NCI-H128 (cell line): ENCODE results near the gene SLC38A5.
A peak's percentile ranks its signal among the peaks of the same experiment; 100 is the strongest.
"Not testable (repeated sequence)": the region's sequence is repeated elsewhere in the genome, so short reads cannot be mapped to it uniquely, and the experiment has no call there.

Experiments
- DNase-seq: peaks from one replicate; lab custom pipeline; 2025; ENCODE audit not compliant: unreplicated experiment; lab: John Stamatoyannopoulos, UW

Gene SLC38A5

DNA sequence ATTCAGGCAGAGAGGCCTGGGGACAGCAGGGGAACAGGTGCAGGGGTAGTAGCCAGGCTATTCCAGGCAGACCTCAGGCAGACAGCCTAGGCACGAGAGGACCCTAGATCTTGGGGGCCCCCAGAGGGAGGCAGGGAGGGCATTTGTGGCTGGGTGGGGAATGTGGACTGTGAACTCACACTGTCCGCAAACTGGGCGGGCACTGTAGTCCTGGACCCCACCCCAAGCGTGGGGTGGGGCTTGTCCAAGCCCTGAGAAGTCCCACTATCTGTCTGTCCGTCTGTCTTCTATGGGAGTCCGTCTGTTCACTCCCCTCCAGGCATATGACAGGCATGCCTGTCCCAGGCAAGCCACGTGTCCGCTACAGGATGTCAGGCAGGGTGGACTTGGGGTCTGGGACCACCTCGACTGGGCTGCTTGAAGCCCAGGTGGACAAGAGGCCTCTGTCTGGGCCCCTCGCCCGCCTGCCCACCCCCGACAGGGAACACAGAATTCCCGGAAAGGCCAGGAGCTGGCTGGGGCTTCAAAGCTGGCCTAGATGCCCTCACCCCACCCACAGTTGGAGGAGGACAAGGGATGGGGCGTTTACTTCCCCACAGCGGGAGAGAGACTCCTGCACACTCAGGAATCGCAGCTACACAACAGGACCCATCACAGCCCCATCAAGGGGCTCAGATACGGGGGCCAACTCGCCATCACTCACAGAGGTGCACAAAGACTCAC, at the start of gene SLC38A5:
TSS of gene SLC38A5 (minus strand) at position 151 of the 723 bp plus-strand sequence. CDS start 2,336 bp downstream, outside the sequence.
- no peak for DNase-seq

DNA sequence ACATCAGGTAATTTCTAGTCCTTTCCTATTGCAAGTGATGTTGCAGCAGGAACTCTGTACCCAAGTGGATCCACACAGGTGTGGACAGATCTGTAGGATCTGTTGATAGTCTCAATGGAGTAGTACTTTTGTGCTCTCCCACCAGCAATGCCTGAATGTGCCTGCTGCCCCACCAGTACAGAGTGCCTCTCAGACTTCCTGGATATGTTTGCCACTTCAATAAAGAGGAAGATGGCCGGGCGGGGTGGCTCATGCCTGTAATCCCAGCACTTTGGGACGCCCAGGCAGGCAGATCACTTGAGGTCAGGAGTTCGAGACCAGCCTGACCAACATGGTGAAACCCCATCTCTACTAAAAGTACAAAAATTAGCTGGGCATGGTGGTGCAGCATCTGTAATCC, 49.4 kb upstream of the SLC38A5 start:
- DNase-seq: not testable (repeated sequence)

DNA sequence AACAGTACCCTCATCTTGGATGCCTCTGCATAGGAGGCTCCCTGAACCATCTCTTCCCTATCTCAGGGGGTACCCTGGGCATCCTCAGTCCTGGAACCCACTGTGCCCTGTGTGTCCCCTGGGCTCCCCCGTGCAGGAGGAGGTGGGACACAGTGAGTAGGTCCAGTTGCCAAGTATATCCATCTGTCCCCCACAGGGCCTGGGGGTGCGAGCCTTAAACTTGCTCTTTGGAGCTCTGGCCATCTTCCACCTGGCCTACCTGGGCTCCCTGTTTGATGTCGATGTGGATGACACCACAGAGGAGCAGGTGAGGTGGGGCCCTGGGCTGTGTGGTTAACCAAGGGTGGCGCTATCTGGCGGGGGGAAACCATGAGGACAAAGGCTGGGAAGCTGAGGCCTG, 46.9 kb upstream of the SLC38A5 start:
- no peak for DNase-seq

DNA sequence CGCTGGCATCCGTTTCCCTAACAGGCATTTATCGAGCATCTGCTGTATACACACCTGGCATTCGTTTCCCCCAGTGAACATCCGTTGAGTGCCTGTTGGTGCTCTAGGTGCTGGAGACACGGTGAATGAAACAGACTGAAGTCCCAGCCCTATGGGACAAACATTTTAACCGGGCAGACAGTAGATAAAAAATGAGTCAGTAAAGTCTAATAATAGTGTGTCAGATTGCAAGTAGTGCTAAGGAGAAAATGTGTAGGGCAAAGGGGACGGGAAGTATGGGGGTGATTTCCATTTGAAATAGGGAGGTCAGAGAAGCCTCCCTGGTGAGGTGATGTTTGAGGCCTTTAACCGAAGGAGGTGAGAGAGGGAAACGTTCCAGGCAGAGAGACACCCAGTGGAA, 46.2 kb upstream of the SLC38A5 start:
- DNase-seq: no peak

GRCh38 chrX:48515842-48516241, 45.8 kb upstream of the SLC38A5 start:
- no peak for DNase-seq

GRCh38 chrX:48514868-48515460, 44.9 kb upstream of the SLC38A5 start:
- no peak for DNase-seq

DNA sequence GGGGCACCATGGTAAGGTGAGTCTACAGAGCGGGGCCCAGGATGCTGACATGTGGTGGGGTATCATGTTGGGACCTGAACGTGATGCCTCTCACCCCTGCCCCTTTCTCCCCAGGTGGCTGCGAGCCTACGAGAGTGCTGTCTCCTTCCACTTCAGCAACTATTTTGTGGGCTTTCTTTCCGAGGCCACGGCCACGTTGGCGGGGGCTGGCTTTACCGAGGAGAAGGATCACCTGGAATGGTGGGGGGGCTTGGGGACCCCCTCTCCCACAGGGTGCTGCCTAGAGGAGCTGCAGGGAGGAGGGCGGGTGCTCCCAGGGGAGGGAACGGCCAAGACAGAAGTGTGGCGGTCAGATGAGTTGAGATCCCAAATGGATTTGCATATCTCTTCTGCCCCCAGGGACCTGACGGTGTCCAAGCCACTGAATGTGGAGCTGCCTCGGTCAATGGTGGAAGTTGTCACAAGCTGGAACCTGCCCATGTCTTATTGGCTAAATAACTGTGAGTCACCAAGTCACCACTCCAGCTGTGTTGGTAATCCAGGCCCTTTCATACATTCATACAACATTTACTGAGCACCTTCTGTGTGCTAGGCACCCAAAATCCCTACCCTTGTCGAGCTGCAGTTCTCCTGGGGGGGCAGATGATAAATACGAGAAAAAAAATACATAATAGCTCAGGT, 44.2 kb upstream of the SLC38A5 start:
- no peak for DNase-seq

DNA sequence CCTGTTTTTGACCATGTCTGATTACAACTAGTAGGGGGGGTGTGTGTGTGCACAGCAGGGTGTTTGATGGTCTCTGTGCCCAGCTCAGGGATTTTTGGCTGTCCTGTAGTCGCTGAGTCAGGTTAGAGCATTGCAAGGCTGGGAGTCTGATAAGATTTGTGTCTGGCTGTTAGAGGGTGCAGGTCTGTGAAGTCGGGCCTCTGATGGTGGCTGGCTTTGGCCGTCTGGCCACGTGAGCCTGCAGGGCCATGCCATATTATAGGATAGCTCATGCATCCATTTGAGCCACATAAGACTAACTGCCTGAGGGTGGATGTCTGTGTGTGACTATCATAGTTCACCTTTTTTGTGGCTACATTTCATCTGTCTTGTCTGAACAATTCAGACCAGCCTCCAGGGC, 43.6 kb upstream of the SLC38A5 start:
- DNase-seq: no peak

- DNase-seq: no peak
Observed at GRCh38 chrX:48512371-48512935, 42.4 kb upstream of the SLC38A5 start.

GRCh38 chrX:48511560-48511959, 41.5 kb upstream of the SLC38A5 start:
- DNase-seq: no peak

DNA sequence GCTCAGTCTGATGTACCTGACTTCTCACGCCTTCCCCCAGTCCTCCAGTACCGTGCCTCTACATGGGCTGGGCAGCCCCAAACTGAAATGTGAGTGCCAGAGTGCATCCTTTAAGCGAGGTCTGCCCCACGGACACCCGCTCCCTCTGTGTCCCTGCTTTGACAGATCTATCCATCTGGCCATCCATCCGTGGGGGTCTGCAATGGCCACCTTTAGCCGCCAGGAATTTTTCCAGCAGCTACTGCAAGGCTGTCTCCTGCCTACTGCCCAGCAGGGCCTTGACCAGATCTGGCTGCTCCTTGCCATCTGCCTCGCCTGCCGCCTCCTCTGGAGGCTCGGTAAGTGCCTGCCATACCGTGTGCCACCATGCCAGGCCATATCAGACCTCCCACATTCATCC, 39.6 kb upstream of the SLC38A5 start:
- no peak for DNase-seq

DNA sequence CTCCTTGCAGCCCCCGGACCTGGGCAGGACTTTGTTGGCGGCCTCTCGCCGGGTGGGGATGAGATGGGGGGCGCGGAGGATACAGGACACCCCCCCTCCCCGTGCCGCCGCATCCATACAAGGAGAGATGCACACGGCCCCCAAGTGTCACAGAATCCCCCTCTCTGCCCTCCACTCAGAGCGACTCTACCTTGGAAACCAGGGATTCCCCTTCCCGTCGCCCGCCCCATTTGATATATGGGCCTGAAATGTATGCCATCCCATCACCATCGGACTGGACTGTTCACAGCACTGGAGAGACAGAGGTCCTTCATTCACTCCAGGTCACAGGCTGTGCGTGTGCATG, 39.2 kb upstream of the SLC38A5 start:
- DNase-seq: no peak

DNA sequence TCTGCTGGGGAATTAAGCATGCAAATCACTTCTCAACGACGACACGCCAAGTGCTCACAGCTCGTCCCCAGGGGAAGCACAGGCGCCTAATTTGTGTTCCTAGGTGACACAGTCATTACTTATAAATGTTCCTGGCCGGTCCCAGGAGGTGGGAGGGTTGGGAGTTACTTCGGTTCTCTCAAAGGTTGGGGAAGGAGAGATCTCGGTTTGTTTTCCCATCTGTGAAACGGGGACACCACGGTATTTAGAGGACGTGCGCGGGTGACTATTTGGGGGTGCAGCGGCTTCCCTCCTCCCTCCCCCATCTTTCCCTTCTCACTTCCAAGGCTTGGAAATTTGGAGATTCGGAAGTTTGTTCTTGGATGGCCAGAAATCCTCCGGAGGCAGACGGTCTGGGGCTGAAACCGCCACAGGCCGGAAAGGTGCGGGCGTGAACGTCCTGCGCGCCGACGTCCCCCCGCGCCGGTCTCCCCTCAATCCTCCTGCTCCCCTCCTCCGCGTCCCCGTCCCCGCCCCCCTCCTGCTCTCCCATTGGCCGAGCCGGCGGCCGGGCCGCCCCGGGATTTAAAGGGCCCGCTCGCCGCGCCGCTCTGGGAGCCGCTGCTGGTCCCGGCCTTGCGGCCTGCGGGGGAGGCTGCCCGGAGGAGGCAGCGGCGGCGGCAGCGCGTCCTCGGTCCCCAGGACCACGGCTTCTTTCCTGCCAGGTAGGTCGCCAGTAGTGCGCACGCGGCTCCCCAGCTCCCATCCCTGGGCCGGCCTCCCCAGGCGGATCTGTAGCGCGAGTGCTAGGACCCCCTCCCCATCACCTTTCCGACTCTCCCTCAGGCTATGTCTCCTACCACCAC, 38.6 kb upstream of the SLC38A5 start, which contains the start of gene PORCN:
TSS of gene PORCN (plus strand) at position 593 of the 845 bp plus-strand sequence. CDS start 829 bp downstream, outside the sequence.
- peak; percentile 31 for DNase-seq

DNA sequence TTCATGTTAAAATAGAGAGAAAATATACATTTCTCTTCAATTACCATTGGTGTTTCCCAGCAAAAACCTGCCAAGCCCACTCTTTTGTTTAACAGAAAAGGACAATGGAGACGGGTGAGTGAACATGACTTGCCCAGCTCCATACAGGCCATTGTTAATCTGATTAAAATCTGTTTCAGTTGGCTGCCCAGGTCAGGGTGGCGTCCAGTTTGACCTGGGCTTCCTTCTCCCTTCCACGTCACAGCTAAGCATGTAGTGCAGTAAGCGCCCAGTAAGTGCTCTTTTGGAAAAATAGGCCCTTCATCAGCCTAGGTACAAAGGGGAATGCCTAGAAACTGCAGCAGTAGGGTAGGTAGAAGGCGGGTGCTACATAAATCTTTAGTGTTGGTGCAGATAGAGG, 37.2 kb upstream of the SLC38A5 start:
- no peak for DNase-seq

DNA sequence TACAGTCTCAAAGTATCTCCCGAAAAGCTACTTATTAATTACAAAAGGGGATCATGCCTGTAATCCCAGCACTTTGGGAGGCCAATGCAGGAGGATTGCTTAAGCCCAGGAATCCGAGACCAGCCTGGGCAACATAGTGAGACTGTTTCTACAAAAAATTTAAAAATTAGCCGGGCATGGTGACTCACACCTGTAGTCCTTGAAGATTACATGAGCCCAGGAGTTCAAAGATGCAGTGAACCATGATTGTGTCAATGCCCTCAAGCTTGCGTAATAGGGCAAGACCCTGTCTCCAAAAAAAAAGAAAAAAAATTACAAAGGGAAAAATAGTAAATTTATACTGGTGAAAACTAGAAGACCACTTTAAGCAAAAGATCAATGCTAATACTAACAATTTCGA, 35.4 kb upstream of the SLC38A5 start:
- DNase-seq: no peak

DNA sequence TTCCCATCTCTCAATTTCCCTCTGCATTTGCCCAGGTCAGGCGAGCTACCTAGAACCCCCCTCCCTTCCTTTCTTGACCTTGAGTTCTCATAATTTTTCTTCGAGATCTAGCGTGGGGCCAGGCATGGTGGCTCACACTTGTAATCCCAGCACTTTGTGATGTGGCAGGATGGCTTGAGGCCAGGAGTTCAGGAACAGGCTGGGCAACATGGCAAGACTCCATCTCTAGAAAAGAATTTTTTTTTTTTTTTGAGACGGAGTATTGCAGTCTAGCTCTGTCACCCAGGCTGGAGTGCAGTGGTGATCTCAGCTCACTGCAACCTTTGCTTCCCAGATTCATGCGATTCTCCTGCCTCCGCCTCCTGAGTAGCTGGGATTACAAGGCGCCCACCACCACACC, 34.2 kb upstream of the SLC38A5 start:
- DNase-seq: no peak

DNA sequence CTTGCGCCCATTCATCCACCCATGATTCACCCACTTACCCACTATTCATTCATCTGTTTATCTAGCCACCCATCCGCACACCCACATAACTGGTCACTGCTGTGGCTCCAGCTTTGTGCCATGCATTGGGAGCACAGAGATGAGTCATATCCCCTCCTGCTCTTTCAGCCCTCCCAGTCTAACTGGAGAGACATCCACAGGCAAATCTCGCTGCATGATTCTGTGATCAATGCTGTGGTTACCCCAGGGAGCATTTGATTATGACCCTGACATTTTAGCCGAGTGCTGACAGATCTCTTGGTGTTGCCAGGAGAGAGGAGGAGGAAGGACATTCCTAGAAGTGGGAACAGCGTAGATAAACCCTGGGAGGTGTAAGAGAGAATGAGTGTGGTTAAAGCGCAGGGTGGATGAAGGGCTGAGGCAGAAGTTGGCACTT, 28.3 kb upstream of the SLC38A5 start:
- no peak for DNase-seq

GRCh38 chrX:48497871-48498270, 27.8 kb upstream of the SLC38A5 start:
- no peak for DNase-seq

GRCh38 chrX:48496660-48497059, 26.6 kb upstream of the SLC38A5 start:
- DNase-seq: no peak

DNA sequence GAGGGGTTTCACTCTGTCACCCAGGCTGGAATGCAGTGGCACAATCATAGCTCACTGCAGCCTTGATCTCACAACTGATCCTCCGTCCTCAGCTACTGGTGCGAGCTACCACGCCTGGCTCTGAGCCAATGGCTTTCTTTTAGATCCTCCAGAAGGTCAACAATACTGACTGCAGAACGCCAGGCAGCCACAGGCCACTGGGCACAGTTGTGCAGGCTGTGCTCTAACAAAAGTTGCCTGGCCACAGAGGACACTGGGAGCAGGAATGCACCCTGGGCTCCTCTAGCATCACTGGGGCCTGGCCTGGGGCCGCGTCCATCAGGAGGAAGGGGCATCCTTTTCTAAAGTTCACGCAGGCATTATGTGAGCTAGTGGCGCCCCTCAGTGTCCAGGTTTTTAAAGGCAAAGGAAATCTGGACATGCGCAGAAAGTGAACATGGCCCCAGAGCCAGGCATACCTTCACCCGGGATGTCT, 23.9 kb upstream of the SLC38A5 start:
- DNase-seq: no peak
